Stimulated activated CD4-positive, alpha-beta T cell treated with anti-CD3 and anti-CD28 coated beads, Interleukin-4, amount 100 ng/mL, for 24 hours (primary cell): ENCODE data around the gene FOXS1.

Experiments used
- DNase-seq: peaks from one replicate; pipeline ENCODE4 v3.0.0-alpha.2; 2020

FOXS1 gene

GRCh38 chr20:31860390-31861134 lies 15.2 kb upstream of the FOXS1 start:
- no peak for DNase-seq

- no peak for DNase-seq
Observed at GRCh38 chr20:31859998-31860380, 14.6 kb upstream of the FOXS1 start.

DNA sequence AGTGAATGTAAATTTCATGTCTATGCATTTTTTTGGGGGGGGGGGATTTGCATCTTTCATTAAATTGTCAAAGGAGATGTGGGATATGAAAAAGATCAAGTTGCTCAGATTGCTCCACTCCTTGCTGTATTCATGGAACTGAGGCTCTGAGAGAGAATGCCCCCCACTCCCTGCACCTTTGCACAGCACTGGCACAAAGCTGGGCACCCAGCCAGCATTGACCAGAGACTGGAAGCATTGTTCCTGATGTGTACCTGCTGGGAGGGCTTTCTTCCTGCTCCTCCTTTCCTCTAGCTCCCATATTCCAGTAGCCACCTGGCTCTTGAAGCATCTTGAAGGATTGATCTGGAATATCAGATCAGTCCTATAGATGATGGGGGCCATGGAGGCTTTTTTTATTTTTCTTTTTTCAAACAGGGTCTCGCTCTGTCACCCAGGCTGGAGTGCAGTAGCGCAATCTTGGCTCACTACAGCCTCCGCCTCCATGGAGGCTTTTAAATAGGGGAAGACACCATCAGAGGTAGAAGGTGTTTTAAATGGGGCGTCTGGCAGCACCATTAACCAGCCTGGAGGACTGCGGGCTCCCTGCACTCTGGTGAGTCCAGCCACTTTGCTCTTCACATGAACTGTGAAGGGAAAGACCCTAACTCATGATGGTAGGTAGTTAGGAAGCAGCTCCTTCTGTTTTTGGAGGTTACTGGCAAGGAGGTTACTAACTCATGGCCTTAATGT lies 14.0 kb upstream of the FOXS1 start:
- DNase-seq, result no peak

DNA sequence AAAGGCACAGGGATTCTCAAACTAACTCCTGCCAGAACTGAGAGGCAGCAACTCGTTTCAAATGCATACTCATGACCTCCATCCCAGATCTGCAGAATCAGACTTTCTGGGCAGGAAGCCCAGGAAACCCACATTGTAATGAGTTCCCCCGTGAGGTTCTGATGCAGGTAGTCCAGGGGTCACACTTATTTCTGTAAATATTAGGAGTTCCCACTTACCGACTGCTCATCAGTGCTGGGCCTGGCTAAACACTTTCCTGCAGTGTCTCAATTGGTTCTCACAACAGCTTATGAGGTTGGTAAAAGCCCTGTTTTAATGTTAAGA lies 13.3 kb upstream of the FOXS1 start:
- no peak for DNase-seq

DNA sequence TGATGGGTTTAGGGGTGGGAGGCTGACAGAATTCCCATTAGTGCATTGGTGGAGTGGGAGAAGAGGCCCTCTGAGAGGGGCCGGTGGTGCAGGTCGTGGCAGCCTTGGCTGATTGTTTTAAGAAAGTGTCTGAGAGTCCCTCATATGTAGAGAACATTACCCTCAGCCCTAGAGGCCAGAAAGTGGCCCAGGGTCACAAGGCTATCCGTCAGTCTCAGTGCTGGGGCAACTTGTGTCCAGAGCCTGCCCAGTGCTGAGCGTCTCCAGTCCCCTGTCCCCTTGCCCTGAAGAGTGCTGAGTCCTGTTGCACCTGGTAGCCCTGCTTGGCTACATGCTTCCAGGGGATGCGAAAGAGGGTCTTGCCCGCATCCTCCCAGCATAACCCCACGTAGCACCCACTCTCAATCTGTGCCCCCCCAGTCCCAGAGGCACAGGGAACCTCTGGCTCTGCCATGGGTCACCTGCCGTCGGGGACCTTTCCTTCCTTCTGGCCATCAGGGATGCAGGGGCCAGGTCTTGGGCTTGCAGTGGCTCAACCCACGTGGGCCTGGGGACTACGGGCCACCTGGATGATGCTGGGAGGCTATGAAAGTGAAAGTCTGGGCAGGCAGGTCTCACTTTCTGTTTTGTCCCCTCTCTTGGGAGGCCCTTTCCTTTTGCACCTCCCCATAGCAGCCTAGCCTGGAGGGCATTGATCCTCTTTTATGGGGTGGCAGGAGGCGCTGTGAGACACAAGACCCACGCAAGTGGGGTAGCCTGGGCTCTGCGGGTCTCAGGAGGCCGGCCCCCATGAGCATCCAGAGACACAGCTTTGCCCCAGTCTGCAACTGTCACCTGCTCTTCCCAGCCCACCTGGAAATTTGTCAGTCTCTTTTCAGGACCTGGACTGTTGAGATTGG lies 12.7 kb upstream of the FOXS1 start:
- no peak for DNase-seq

- no peak for DNase-seq
Observed at GRCh38 chr20:31856516-31856915, 11.1 kb upstream of the FOXS1 start.

DNA sequence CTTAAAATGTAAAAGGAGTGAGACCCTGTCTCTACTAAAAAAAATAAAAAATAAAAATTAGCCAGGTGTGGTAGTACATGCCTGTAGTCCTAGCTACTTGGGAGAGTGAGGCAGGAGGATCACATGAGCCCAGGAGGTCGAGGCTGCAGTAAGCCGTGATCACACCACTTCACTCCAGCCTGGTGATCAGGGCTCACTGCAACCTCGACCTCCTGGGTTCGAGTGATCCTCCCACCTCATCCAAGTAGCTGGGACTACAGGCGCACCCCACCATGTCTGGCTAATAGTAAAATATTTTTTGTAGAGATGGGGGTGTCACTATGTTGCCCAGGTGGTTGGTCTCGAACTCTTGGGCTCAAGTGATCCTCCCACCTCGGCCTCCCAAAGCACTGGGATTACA lies 8.1 kb upstream of the FOXS1 start:
- DNase-seq, result no peak

DNA sequence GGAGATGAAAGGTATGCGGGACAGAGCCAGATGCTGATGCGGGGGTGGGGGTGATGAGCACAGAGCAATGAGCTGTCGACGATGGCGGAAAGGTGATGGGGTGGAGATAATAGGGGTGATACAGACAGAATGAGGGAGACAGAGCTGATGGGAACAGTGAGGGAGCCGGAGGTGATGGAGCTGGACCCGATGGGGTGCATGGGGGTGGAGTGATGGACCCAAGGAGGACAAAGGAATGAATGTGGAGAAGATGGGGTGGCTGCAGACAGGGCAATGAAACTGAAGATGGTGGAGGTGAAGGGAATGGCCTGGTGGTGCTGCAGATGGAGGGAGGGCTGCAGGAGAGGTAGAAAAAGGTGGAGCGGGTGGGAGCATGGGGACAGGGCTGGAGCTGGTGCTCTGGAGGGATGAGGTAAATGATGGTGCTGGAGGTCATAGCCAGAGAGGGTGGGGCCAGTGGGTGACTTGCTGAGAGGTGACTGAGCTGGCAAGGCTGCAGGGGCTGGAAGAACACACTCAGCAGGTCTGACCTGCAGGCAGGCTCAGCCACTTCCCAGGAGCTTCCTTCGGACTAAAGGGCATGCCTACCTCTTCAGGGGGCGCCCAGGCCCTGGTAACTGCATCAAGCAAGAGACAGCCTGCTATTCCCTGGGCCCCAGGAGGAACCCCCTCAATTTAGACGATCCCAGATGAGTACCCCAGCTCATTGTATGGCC lies 6.0 kb upstream of the FOXS1 start:
- no peak for DNase-seq

GRCh38 chr20:31849306-31849930 lies 4.0 kb upstream of the FOXS1 start:
- DNase-seq, result no peak

DNA sequence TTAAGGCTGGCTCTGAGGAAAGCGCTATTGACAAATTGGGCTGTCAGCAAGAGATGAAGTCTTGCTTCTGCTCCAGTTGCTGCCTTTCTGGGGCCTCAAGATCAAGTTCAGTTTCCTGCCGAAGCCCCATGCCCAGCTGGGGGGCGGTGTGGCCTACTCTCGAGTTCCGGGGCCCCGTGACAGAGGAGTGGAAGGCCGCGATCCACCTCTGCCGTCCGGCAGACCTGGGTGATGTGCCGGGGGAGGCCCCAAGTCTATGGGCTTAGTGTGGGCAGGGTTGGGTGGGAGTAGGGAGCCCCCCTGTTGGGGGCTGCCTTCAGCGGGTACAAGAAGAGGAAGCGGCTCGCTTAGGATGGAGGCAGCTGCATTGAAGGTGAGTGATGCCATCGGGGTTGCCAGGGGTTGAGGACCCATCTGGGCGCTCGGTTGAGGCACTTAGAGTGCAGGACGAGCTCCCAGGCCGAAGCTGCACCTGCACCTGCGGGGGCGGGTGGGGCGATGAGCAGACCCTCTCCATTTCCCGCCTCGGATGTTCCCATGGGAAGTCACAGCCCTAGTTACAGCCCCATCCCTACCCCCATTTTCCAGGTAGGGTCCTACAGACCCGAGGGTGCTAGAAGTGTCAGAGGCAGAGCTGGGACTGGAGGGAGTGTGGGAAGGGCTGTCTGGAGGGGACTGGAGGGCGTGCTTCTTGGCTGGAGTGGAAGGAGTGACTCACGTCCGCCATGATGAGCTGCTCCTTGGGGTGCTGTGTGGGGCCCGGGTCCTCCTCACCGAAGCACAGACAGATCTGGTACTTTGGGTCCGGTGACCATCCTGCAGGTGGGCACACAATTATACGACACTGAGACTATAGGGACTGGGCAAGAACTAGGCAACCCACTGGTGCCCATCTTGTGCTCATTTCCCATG lies 2.9 kb upstream of the FOXS1 start:
- DNase-seq, result no peak

GRCh38 chr20:31846793-31847138 lies 1.4 kb upstream of the FOXS1 start:
- DNase-seq, result no peak

GRCh38 chr20:31844737-31845299 lies 586 bp downstream of the FOXS1 start:
- no peak for DNase-seq

DNA sequence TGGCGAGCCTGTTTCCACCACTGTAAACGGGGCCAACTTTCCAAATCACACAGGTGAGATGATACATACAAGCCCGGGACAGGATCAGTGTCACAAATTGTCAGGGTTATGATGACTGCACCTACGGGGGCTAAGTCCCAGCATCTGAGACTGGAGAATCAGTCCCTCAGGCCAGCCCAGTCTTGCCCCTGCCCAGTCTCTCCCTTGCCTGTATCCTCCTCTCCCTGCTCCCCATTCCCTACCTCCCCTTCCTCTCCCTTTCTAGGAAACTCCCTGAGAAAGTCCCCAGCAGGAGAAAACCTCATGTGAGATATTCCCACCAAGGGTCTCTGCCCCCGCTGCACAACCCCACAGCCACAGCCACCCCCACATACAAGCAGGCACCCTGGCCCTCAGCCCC lies 1.5 kb downstream of the FOXS1 start:
- DNase-seq, result no peak

- DNase-seq, result no peak
Observed at GRCh38 chr20:31843288-31843687, 2.1 kb downstream of the FOXS1 start.

GRCh38 chr20:31842471-31843157 lies 2.8 kb downstream of the FOXS1 start:
- no peak for DNase-seq

DNA sequence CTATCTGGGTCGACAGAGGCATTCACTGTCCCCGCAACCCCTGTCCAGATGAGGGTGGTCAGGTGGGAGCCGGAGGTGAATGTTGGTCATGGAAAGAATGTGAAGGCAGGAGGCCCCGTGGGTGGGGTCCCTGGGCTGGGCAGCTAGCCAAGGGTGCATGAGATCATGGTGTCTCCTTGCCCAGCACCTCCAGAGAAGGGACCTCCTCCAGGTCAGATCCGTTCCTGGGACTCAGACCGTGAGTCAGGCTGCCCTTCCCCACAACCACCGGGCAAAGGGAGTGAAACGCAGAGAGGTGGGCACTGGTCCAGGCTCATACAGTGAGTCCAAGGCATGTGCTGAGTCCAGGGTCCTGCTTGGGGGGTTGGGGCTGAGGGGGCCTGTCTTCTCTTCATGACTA lies 3.5 kb downstream of the FOXS1 start:
- DNase-seq, result no peak

- DNase-seq, result no peak
Observed at GRCh38 chr20:31840906-31841816, 4.2 kb downstream of the FOXS1 start.

DNA sequence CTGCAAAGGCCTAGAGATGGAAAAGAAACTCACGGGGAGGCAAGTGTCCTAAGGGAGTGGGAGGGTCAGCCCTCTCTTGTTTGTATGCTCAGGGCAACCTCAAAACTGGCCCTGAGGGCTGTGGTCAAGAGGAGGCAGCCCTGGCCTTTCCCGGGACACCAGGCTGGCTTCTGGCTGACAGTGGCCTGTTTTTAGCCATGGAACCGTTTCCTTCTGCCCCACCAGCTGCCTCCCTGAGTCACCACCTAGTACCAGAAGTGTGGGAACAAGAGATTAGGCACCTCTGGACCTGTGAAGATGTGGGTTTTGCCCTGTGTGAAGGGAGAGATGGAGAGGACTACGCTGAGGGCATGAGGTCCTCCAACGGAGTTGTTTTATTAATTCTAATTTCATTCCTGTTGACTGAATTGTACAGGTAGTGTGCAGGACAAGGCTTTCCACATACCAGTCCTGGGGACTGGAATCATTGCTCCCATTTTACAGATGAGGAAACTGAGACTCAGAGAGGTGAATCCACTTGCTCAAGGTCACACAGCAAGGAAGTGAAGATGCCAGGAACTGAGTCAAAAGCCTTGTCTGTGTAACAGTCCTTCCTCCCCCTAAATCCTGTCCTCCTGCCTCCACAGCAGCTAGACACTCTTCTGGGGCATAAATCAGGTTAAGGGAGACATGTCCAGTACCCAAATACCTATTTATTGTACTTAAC lies 5.5 kb downstream of the FOXS1 start:
- no peak for DNase-seq
